ENCODE measurements around the gene C10orf71.

Gene C10orf71

GRCh38 chr10:49357910-49358309, 58.9 kb downstream of the C10orf71 start:
- DNase-seq (ENCODE audit: insufficient read length, low spot score), result no peak
- no peak for TF ChIP-seq CTCF (IDR thresholded peaks at IDR 0.05; ENCODE audit: insufficient read depth, missing control alignments)
- FAIRE-seq, result no peak

DNA sequence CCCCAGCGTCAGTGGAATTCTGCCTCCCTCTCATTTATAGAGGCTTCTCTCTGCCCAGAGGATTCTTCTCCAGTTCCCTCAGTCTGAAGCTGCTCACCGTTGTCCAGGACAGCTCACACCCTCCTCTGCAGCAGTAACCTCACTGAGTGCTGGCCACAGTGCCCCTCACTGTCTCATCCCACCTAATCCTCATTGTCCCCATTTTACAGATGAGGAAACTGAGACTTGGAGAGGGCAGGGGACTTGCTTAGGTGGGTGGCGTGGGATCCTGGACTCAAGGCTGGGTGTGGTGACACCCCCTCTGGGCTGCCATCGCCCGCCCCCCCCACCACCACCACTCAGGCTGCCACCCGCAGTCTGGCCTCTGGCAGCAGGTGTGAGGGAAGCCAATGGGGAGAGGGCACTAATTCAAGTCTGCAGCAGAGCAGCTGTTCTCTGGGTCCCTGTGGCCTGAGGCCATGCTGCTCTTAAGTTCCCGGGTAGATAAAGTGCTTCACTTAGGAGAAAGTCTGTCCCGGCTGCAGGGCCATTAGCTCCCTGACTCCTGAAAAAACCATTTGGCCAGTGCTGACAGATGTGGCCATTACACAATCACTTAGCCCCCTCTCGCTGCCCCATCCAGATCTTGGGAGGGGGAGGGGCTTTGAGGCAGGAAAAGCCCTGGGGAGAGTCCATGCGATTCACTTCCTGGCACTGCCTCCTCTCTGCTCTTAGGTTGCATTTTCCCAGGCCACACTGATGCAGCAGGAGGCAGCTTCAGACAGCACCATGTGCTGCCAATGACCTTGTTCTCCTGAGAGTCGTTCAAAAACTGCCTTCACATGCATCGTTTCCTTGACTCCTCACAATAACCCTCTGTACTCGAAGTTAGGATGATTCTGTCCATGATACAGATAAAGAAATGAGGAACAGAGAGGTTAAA, 60.6 kb downstream of the C10orf71 start:
- FAIRE-seq, result no peak
- no peak for TF ChIP-seq CTCF (IDR thresholded peaks at IDR 0.05; ENCODE audit: insufficient read depth, missing control alignments)
- DNase-seq (ENCODE audit: insufficient read length, low spot score), result no peak

- no peak for DNase-seq (ENCODE audit: insufficient read length, low spot score)
- no peak for TF ChIP-seq CTCF (IDR thresholded peaks at IDR 0.05; ENCODE audit: insufficient read depth, missing control alignments)
- FAIRE-seq, result no peak
Observed at GRCh38 chr10:49360271-49361177, 61.6 kb downstream of the C10orf71 start.

DNA sequence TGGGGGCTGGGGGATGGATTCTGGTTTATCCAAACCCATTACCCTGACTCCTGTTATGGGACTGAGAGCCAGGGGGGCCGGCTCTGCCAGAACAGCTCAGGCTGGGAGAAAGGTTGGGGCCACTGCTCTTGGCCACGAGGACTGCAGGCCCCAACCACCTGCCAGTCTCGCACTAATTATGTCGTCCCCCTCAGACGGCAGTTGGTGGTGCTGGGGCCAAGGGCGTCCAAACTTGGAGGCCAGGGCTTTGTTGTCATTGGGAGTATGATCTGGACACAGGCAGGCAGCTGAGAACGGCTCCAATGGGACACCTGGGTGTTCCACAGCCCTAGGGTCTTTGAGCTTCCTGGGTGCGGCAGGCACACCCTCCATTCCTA, 62.2 kb downstream of the C10orf71 start:
- no peak for DNase-seq (ENCODE audit: insufficient read length, low spot score)
- no peak for FAIRE-seq
- TF ChIP-seq CTCF (IDR thresholded peaks at IDR 0.05; ENCODE audit: insufficient read depth, missing control alignments), result no peak

DNA sequence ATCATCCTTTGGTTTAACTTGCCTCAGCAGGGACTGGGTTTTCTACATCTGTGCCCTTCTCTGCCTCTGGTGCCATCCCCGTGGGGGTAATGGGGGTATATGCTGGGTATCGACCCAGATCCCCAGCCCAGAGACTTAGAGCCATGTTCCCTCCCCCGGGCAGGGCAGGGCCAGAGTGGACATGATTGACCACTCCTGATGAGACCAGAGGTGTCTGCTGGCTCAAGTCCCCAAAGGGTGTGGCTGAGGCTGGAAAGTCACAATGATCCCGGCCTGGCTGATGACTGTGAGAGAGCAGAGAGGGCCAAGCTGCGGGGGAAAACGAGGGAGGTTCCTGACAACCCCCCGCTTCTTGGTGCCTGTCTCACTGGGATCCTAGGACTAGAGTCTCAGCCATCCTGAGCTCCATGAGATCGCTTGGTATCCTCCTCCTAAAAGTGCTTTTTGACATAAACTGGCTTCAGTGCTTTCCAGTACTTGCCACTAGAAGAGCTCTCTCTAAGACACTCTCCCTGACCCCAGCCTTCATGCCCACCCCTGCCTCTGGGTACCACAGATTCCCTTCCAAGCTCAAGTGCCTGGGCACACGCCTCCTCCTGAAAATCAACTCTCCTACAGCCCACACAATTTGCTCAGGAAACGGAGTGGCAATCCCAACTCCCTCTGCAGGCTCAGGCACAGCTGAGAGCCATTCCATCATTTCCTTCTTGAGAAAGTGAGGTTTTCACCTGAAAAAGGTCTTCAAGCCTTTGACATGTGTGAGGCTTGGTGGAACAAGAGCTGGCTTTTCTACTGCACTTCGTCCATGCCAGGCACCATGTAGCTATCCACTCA, 63.0 kb downstream of the C10orf71 start:
- DNase-seq (ENCODE audit: insufficient read length, low spot score), result no peak
- FAIRE-seq, result no peak
- no peak for TF ChIP-seq CTCF (IDR thresholded peaks at IDR 0.05; ENCODE audit: insufficient read depth, missing control alignments)

GRCh38 chr10:49362596-49363260, 63.8 kb downstream of the C10orf71 start:
- DNase-seq (ENCODE audit: insufficient read length, low spot score) (no peak), FAIRE-seq (no peak)
- TF ChIP-seq CTCF (IDR thresholded peaks at IDR 0.05; ENCODE audit: insufficient read depth, missing control alignments), result no peak

Measured in D721Med (cell line).